GM12872 (cell line): ENCODE results near the gene MAS1.

ENCODE experiments used
- CTCF ChIP-seq: IDR thresholded peaks from 3 replicates; pipeline ENCODE4 v1.5.1; 2011; ENCODE audit warnings: low read depth, mild to moderate bottlenecking, low read length, moderate library complexity; ENCODE audit not compliant: insufficient read depth

The MAS1 gene

GRCh38 chr6:159884720-159885119 is 6.1 kb upstream of the MAS1 start:
- no peak for TF ChIP-seq CTCF

GRCh38 chr6:159886270-159886669 is 4.5 kb upstream of the MAS1 start:
- no peak for TF ChIP-seq CTCF

GRCh38 chr6:159887146-159887545 is 3.6 kb upstream of the MAS1 start:
- TF ChIP-seq CTCF: no peak

- no peak for TF ChIP-seq CTCF
These were observed 3.0 kb upstream of the MAS1 start for GRCh38 chr6:159887761-159888160.

GRCh38 chr6:159890201-159890600 is 587 bp upstream of the MAS1 start:
- TF ChIP-seq CTCF: no peak

- TF ChIP-seq CTCF: no peak
These were observed 1.3 kb downstream of the MAS1 start for GRCh38 chr6:159892053-159892452.

- TF ChIP-seq CTCF: no peak
These were observed 2.3 kb downstream of the MAS1 start for GRCh38 chr6:159893064-159893463.

GRCh38 chr6:159894991-159895390 is 4.2 kb downstream of the MAS1 start:
- TF ChIP-seq CTCF: no peak
